A549 (cell line): ENCODE measurements around the gene TMPRSS9. TPM values are rescaled to one million over a fixed set of nuclear protein-coding genes. Genes with fewer than 3 reads are reported as not detected.

Source experiments
- BCL3 ChIP-seq: fragments of >200 bp; sonication (Bioruptor Twin); formaldehyde crosslinking; IDR thresholded peaks from 3 replicates; pipeline ENCODE4 v1.6.1; 2016
- BHLHE40 ChIP-seq: IDR thresholded peaks from 2 replicates; pipeline ENCODE4 v1.6.1; 2012; ENCODE audit warnings: low read depth, low read length, inconsistent platforms
- CBX2 ChIP-seq: fragments of 200-600 bp; sonication (generic); IDR thresholded peaks from 2 replicates; pipeline ENCODE4 v1.6.1; 2016; ENCODE audit warnings: low read depth, mild to moderate bottlenecking, borderline replicate concordance
- CBX8 ChIP-seq: fragments of 200-600 bp; sonication (generic); IDR thresholded peaks from 2 replicates; pipeline ENCODE4 v1.6.1; 2016
- CEBPB ChIP-seq, 2 experiments: fragments of >200 bp in 1 of 2; sonication (Bioruptor Twin) in 1 of 2; formaldehyde crosslinking in 1 of 2; IDR thresholded peaks; 2 replicates each; pipeline ENCODE4 v1.6.1; 2012 to 2016
- CHD4 ChIP-seq: fragments of 200-600 bp; sonication (generic); IDR thresholded peaks from 2 replicates; pipeline ENCODE4 v1.6.1; 2016; ENCODE audit warnings: antibody characterized with exemption, mild to moderate bottlenecking, borderline replicate concordance
- EHMT2 ChIP-seq: fragments of 200-600 bp; sonication (generic); IDR thresholded peaks from 2 replicates; pipeline ENCODE4 v1.6.1; 2016; ENCODE audit warnings: antibody characterized with exemption, low read depth, mild to moderate bottlenecking, moderate library complexity
- ELK1 ChIP-seq: fragments of 150-350 bp; IDR thresholded peaks from 2 replicates; pipeline ENCODE4 v1.6.1; 2014; ENCODE audit warnings: low read depth, mild to moderate bottlenecking, low read length
- EP300 ChIP-seq, 2 experiments: fragments of >200 bp; sonication (Bioruptor Twin); formaldehyde crosslinking; IDR thresholded peaks; 2 replicates in 1 of 2; 3 replicates in 1 of 2; pipeline ENCODE4 v1.6.1; 2016 to 2017
- ESRRA ChIP-seq: fragments of 150-350 bp; IDR thresholded peaks from 2 replicates; pipeline ENCODE4 v1.6.1; 2014; ENCODE audit warnings: mild to moderate bottlenecking, low read length, borderline replicate concordance
- FOSL2 ChIP-seq, 2 experiments: fragments of 450-650 bp in 1 of 2; fragments of >200 bp in 1 of 2; sonication (Bioruptor Twin) in 1 of 2; formaldehyde crosslinking; IDR thresholded peaks; 2 replicates each; pipeline versions ENCODE4 v1.5.0 to v1.6.1; 2016 to 2020; ENCODE audit warnings: mild to moderate bottlenecking in 1 of 2, moderate library complexity in 1 of 2
- FOXS1 ChIP-seq: fragments of 250-450 bp; sonication (Bioruptor Pico); IDR thresholded peaks from 2 replicates; pipeline ENCODE4 v1.5.0; 2020; ENCODE audit warnings: mild to moderate bottlenecking, moderate library complexity
- HDAC2 ChIP-seq: fragments of 200-600 bp; sonication (generic); IDR thresholded peaks from 2 replicates; pipeline ENCODE4 v1.6.1; 2016
- HMGXB4 ChIP-seq: fragments of 250-450 bp; sonication (Bioruptor Pico); IDR thresholded peaks from 2 replicates; pipeline ENCODE4 v1.5.0; 2021; ENCODE audit warnings: mild to moderate bottlenecking, moderate library complexity, borderline replicate concordance
- HOXA7 ChIP-seq: fragments of 250-450 bp; sonication (Bioruptor Pico); IDR thresholded peaks from 2 replicates; pipeline ENCODE4 v1.5.0; 2020; ENCODE audit warnings: mild to moderate bottlenecking, moderate library complexity
- HOXB13 ChIP-seq: fragments of 250-450 bp; sonication (Bioruptor Pico); IDR thresholded peaks from 2 replicates; pipeline ENCODE4 v1.5.0; 2020; ENCODE audit warnings: low read depth, mild to moderate bottlenecking, moderate library complexity
- HOXB5 ChIP-seq: fragments of 250-450 bp; sonication (Bioruptor Pico); IDR thresholded peaks from 2 replicates; pipeline ENCODE4 v1.5.0; 2020; ENCODE audit warnings: mild to moderate bottlenecking, moderate library complexity
- JUN ChIP-seq, 2 experiments: fragments of >200 bp; sonication (Bioruptor Twin); formaldehyde crosslinking; IDR thresholded peaks; 2 replicates in 1 of 2; 3 replicates in 1 of 2; pipeline ENCODE4 v1.6.1; 2016 to 2017
- KDM1A ChIP-seq: fragments of 200-600 bp; sonication (generic); IDR thresholded peaks from 2 replicates; pipeline ENCODE4 v1.6.1; 2016; ENCODE audit warnings: low read depth, mild to moderate bottlenecking
- KDM5A ChIP-seq: fragments of 200-600 bp; sonication (generic); IDR thresholded peaks from 2 replicates; pipeline ENCODE4 v1.6.1; 2016; ENCODE audit warnings: antibody characterized with exemption, mild to moderate bottlenecking
- NPAS2 ChIP-seq: fragments of 250-450 bp; sonication (Bioruptor Pico); IDR thresholded peaks from 2 replicates; pipeline ENCODE4 v1.8.0; 2022; ENCODE audit warnings: mild to moderate bottlenecking, moderate library complexity, borderline replicate concordance
- NR3C1 ChIP-seq: fragments of >200 bp; sonication (Bioruptor Twin); formaldehyde crosslinking; IDR thresholded peaks from 3 replicates; pipeline ENCODE4 v1.6.1; 2017
- PHF8 ChIP-seq: fragments of 200-600 bp; sonication (generic); IDR thresholded peaks from 2 replicates; pipeline ENCODE4 v1.6.1; 2016; ENCODE audit warnings: low read depth, mild to moderate bottlenecking, antibody characterized with exemption, moderate library complexity, borderline replicate concordance
- POLR2A ChIP-seq: IDR thresholded peaks from 2 replicates; pipeline ENCODE4 v1.6.1; 2012; ENCODE audit warnings: mild to moderate bottlenecking, low read length
- POLR2AphosphoS2 ChIP-seq: conservative IDR thresholded peaks from 2 replicates; pipeline ENCODE4 v1.6.1; 2012; ENCODE audit warnings: low read length, improper control_type of control experiment, inconsistent platforms
- RARB ChIP-seq: fragments of 250-450 bp; sonication (Bioruptor Pico); IDR thresholded peaks from 2 replicates; pipeline ENCODE4 v1.8.0; 2021; ENCODE audit warnings: mild to moderate bottlenecking, moderate library complexity
- REST ChIP-seq: fragments of 200-600 bp; sonication (generic); IDR thresholded peaks from 2 replicates; pipeline ENCODE4 v1.6.1; 2016; ENCODE audit warnings: antibody characterized with exemption, mild to moderate bottlenecking, moderate library complexity
- RFX5 ChIP-seq: fragments of 450-650 bp; IDR thresholded peaks from 2 replicates; pipeline ENCODE4 v1.7.1; 2014; ENCODE audit warnings: antibody characterized with exemption, mild to moderate bottlenecking, moderate library complexity
- RNF2 ChIP-seq: fragments of 200-600 bp; sonication (generic); IDR thresholded peaks from 2 replicates; pipeline ENCODE4 v1.6.1; 2016; ENCODE audit warnings: low read depth, mild to moderate bottlenecking, antibody characterized with exemption, moderate library complexity, borderline replicate concordance
- TFCP2L1 ChIP-seq: fragments of 250-450 bp; sonication (Bioruptor Pico); IDR thresholded peaks from 2 replicates; pipeline ENCODE4 v1.5.0; 2021; ENCODE audit warnings: mild to moderate bottlenecking
- ZNF302 ChIP-seq: fragments of 250-450 bp; sonication (Bioruptor Pico); IDR thresholded peaks from 2 replicates; pipeline ENCODE4 v1.9.0; 2021; ENCODE audit warnings: inconsistent platforms, mild to moderate bottlenecking, moderate library complexity
- ZSCAN20 ChIP-seq: fragments of 250-450 bp; sonication (Bioruptor Pico); IDR thresholded peaks from 2 replicates; pipeline ENCODE4 v1.8.0; 2022; ENCODE audit warnings: mild to moderate bottlenecking, moderate library complexity
- polyA plus RNA-seq, 4 experiments: library from polyadenylated mRNA; depleted of rRNA in 3 of 4; stranded (reverse); fragments of >200 nt; fragmentation: RNase III in 1 of 4; extraction: RNeasy Plus Mini Kit Qiagen cat#74134 plus additional on column Dnase treatment in 1 of 4; gene quantifications; 2 replicates in 3 of 4; 3 replicates in 1 of 4; pipeline ENCODE4 v1.2.3, GENCODE V29; 2011 to 2017
- TF ChIP-seq, protein P1 (sequence below): fragments of 250-450 bp; sonication (Bioruptor Pico); IDR thresholded peaks from 2 replicates; pipeline ENCODE4 v1.5.0; 2020; ENCODE audit warnings: low read depth, mild to moderate bottlenecking, moderate library complexity
- TF ChIP-seq, protein P2 (sequence below): fragments of >200 bp; sonication (Bioruptor Twin); formaldehyde crosslinking; IDR thresholded peaks from 2 replicates; pipeline ENCODE4 v1.6.1; 2016

TMPRSS9 gene
- polyA plus RNA-seq, 2 of the 4 experiments (the other 2 are of a cell fraction) = 0.01 TPM; not detected in 1

DNA sequence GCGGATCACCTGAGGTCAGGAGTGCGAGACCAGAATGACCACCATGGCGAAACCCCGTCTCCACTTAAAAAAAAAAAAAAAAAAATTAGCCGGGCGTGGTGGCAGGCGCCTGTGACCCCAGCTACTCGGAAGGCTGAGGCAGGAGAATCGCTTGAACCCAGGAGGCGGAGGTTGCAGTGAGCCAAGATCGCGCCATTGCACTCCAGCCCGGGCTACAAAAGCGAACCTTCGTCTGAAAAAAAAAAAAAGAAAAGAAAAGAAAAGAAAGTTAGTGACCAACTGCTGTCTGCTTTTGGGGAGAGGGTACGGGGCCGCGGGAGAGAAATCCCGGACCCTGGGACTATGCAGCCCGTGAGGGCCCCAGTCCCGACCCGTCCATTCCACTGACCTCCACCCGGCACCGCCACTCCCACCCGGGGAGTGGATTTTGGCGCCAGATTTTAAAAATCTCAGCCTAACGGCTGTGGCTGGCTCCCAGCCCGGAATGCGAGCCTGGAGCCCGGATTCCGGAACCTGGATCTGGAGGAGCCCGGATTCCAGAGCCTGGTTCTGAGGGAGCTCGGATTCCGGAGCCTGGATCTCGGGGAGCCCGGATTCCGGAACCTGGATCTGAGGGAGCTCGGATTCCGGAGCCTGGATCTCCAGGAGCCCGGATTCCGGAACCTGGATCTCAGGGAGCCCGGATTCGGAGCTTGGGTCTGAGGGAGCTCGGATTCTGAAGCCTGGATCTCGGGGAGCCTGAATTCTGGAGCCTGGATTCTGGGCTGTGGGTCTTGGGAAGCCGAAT, 102.8 kb downstream of the TMPRSS9 start (continued):
- TF ChIP-seq CEBPB (IDR thresholded peaks at IDR 0.05) (peak in 1 of 2 experiments; percentile 38; a peak in 1 of 4 replicates), NPAS2 (CRISPR knock-in tag) (no peak), BCL3 (no peak), HOXB5 (CRISPR knock-in tag) (peak; percentile 78; the same call in 1 of the 2 replicates), POLR2AphosphoS2 (no peak), KDM5A (no peak), EHMT2 (no peak), BHLHE40 (no peak), ZSCAN20 (CRISPR knock-in tag) (no peak), HDAC2 (no peak), RFX5 (peak; percentile 80), NR3C1 (no peak), EP300 (IDR thresholded peaks at IDR 0.05) (no peak), JUN (IDR thresholded peaks at IDR 0.05) (peak in 1 of 2 experiments; percentile 84; a peak in 3 of 5 replicates), KDM1A (no peak), POLR2A (no peak), ZNF302 (CRISPR knock-in tag) (peak; percentile 20; the same call in 1 of the 2 replicates), PHF8 (no peak), HMGXB4 (CRISPR knock-in tag) (no peak), RNF2 (no peak), CBX8 (no peak), ESRRA (no peak), FOXS1 (CRISPR knock-in tag) (no peak), CBX2 (no peak), TFCP2L1 (CRISPR knock-in tag) (0 out of 2 replicates have a peak, but pooled peaks have one; percentile 37), ELK1 (no peak), HOXA7 (no peak), RARB (CRISPR knock-in tag) (peak; percentile 68; the same call in 1 of the 2 replicates), REST (no peak), CHD4 (no peak), FOSL2 (IDR thresholded peaks at IDR 0.05) (no peak), FOSL2 (CRISPR knock-in tag; IDR thresholded peaks at IDR 0.05) (peak; percentile 68), HOXB13 (0 out of 2 replicates have a peak, but pooled peaks have one; percentile 28)
- TF ChIP-seq, protein P1, sequence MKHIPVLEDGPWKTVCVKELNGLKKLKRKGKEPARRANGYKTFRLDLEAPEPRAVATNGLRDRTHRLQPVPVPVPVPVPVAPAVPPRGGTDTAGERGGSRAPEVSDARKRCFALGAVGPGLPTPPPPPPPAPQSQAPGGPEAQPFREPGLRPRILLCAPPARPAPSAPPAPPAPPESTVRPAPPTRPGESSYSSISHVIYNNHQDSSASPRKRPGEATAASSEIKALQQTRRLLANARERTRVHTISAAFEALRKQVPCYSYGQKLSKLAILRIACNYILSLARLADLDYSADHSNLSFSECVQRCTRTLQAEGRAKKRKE = peak; percentile 52; the same call in 1 of the 2 replicates
- TF ChIP-seq, protein P2, sequence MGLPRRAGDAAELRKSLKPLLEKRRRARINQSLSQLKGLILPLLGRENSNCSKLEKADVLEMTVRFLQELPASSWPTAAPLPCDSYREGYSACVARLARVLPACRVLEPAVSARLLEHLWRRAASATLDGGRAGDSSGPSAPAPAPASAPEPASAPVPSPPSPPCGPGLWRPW = no peak
